ENCODE results near the gene CYB561. TPM values are rescaled to one million over a fixed set of nuclear protein-coding genes. Genes with fewer than 3 reads are reported as not detected.

CYB561 gene
- total RNA-seq, 1 donor from 2014 or later = 34.6 TPM

DNA sequence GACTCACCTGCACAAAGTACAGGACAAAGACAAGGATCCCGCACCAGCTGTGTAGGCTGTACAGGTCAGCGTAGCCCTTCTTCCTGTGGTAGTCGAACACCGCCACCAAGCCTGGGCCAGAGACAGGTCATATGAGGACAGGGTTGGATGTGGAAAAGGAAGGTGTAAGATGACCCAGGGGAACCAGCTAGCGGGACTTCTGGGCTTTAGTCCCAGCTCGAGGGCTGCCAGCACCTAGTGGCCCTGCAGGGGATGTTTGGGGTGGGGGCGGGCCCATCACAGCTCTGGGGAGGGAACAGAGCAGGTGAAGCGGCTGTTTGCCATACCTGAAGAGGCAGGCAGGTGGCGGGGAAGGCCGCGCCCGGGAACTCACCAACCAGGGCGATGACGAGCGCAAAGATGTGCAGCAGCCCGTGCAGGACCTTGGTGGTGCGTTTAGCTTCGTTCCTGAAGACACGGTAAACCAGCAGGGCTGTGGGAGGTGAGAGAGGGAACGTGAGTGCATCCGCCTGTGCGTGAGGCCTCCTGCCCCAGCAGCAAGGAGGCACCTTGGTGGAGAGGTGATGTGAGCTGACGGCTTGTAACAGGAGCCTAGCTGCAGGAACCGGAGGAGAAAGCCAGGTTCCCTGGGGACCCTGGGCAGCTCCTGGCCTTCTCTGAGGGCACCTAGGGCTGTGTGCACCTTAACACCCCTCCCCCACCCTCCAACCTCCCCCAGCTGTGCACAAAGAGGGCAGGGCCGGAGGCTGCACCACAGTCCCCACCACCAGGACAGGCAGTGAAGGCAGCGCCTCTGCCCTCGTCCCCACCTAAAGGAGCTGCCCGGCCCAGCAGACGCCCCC lies 10.2 kb downstream of the CYB561 start:
- DNase-seq (ENCODE audit: low read depth, low spot score) = no peak

DNA sequence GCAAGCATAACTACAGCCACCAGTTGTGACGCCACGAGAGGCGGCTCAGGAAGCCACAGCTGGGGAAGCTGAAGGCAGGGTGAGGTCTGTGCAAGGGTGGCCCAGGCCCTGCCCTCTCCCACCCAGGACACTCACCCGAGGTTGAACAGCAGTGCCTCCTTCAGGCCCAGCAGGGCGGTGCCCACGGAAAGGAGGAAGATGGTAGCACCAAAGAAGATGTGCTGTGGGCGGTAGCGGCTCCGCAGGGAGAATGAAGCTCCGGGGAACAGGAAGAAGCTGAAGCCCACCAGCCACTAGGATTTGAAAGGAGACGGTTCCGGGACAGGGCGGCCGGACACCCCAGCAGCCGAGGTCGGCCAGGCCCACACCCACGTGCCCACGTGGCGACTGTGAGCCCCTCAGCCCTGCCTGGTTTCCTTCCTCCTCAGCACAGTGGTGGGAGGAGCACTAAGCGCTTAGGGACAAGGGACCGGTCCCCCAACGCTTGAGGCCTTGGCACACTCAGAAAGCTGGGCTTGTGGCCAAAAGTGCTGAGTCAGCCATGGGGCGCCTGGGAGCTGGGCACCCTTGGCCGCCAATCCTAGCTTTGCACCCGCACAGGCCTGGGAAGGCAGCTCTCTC lies 11.0 kb downstream of the CYB561 start:
- DNase-seq (ENCODE audit: low read depth, low spot score) = no peak

DNA sequence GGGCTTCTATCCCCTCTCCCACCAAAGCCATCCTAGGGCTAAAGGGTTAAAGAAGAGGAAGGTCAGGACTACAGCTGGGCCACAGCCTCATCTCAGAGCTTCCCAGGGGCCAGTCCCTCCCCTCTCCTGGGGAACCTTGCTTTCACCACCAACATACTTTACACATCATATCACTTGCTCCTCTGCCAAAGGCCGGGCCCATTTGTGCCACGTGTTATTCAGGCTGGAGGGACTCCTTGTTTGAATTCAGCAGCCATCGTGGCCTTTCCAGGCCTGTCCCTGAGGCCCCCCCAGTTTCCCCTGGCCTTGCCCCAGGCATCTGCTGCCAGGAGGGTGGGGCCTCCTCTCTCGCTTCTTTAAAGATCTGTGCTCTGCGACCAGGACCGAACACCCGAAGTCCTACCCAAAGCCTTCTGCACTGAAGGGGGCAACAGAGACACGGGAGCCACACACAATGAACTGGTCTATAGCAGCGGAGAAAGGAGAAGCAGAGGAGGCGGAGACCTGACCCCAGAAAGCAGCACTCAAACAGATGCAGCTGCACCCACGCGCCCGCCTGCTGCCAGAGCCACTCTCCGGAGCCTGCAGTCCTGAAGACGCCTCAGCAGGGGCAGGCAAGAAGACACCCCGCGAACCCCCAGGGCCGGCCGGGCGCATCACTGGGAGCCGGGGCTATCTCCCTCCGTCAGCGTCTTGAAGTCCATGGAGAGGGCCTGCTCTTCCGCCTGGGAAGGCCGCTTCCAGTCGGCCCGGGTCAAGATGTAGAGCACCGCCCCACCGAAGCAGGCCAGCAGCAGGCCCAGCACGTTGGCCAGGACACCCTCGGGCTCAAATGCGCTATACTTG lies 12.1 kb downstream of the CYB561 start:
- DNase-seq (ENCODE audit: low read depth, low spot score) = no peak

DNA sequence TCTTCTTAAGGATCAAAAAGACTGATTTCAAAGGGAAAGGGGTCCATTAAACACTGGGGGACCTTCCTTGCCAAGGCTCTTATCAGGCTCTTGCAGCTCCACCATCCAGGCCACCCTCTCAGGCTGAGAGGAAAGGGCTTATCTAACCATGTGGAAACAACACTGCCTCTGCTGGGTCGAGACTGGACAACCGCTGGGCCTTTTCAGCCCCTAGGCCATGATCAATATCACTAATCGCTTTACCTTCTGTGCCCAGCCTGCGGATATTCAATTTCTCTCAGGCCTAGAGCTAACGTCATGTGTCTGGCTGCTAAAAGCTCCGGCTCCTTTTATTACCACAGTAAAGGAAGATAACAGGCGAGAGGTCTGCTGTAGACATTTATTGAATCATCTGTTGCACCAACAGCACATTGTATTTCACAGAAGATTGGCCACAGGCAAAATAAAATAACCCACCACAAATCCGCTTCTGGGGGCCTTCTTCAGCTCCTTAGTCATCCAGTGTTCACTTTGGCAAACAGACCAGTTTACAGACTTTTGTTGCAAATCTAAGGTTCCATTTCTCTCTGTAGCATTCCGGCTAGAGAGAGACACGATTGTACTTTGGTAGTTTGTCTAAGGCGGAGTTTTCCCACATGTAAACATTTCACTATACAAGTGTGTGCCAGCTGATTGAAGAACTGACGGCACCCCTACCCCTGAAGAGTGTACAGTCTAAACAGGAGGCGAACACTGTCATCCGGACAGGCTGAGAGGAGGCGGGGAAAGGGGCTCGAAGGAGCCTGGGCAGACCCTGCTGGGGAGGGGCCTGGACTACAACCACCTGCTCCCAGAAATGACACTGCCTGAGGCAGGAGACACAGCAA lies 13.9 kb downstream of the CYB561 start:
- DNase-seq (ENCODE audit: low read depth, low spot score) = no peak

DNA sequence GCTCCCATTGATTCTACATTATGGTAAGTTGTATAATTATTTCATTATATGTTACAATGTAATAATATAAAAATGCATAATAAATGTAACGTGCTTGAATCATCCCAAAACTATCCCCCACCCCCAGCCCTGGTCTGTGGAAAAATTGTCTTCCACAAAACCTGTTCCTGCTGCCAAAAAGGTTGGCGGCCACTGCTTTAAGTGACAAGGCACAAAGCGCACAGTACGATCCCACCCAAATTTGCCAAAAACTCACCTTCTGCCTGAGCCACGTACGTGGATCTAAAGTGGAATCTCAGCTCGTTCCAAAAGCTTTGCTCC lies 14.5 kb downstream of the CYB561 start:
- DNase-seq (ENCODE audit: low read depth, low spot score) = no peak

DNA sequence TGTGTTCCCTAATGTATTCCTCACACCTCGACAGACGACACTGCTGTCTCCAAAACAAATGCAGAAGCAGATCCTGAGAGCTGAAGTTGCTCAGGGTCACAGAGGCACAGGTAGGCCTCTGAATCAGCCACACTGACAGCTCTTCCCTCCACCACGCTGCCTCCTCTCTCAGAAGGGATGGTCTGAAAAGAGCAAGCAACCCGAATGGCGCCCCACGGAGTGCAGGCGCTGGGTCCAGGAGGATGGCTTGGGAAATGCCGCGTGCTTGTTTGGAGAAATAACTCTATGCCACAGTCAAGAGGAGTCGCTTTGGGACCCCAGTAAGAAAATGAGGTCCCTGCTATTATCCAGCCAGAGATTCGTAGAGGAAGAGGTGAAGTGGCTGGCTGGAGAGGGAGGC lies 15.9 kb downstream of the CYB561 start:
- no peak for DNase-seq (ENCODE audit: low read depth, low spot score)

DNA sequence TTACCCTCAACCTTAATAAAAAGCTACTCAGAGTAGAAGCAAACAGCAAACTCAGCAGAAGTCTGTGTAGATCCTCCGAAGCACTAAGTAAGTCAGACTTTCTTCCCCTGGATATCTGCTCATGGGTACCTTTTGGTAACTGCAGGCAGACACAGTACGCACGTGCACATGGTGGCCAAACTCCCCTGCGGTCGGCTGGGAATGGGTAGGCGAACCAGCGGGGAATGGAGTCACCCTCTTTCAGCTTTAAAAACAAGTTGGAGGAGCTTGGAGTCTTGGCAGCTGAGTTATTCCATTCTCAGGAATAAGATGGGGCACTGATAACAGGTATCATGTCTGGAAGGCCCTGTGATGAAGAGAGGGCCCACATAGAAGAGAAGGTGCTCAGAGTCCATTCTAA lies 16.3 kb downstream of the CYB561 start:
- DNase-seq (ENCODE audit: low read depth, low spot score) = no peak

DNA sequence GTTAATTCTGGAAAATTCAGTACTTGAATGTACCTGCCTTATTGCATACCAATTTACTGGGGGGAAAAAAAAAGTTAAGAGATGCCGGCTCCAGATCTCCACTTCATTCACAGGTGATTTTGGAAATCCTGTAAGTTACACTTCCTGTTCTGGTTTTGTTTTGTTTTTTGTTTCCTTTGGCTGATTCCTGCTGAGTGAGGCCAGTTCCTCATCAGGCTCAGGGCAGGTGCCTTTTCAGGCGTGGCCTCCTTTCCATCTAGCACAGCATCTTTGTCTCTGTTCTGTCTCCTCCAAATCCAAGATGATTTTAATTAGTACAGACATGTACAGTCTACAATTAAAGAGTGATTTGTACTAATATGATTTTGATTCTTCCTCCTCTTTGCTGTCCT lies 19.2 kb downstream of the CYB561 start:
- DNase-seq (ENCODE audit: low read depth, low spot score) = no peak

DNA sequence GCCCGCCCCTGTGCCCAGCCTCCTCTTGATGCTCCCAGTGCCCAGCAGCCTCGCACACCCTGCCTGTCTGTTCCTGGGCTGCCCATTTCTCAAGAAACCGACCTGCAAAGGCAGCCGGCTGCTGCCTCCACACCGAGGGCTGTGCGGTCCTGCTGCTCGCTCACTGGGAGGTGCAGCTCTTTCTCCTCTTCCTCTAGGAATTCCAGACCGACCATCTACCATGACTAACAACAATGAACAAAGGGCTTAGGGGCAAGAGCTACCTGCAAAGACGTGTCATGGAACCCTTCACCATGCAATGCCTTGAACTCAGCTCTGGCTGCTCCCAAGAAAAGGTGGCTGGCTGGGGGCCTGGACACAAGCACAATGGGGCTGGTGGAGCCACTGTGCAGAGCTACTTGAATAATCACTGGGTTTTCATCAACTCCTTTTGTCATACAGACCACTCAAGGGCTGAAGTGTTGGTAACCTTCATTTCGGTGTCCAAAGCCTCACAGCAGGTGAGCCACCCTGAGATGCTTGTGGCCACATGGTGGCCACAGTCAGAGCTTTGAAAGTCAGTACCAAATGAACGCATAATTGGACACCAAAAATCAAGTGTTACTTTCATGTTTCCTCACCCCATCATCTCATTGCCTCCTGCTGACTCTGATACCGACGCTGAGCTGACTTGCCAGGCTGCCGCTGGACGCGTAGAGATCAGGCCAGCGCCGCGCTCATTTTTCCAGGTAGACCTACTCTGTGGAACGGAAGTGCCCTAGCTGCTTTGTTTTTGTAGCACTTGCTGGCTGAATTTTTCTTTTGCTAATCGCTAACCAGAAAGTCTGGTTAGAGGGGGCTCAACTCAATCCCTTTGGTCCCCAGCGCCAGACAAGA lies 19.8 kb downstream of the CYB561 start:
- no peak for DNase-seq (ENCODE audit: low read depth, low spot score)

DNA sequence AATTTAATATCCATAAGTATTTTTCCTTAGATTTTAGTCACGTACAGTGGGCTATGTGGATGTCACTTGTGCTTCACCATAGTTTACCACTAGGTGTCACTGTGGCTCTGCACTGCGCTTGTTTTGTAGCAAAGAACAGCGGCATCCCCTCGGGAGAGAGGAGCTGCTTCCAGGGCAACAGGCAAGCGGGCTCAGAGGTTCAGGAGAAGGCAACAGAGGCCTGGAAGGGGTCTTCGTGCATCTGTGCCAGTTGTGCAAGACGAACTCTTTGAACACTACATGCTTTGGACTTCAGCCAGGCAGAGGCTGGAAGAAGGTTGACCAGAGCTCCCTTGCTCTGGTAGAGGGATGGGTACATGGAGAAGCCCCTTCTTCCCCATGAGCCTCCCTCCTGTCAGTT lies 20.6 kb downstream of the CYB561 start:
- DNase-seq (ENCODE audit: low read depth, low spot score) = peak; percentile 54

DNA sequence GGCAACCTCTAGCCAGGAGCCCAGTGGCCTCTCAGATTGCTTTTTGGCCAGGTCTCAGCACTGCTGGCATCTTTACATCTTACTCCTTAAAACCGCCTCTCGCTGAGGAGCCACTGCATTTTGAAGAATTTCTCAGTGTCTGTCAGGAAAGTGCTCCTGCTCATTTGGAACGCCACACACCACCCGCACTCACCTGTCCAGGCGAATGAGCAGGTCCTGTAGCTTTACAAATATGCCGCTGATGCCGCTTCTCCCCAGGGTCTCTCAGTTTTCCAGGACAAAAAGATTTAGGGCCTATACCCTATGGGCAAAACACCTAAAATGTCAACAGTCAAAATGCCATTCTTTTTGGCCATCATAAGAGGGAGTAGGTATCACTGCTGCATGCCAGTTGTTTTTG lies 22.1 kb downstream of the CYB561 start:
- no peak for DNase-seq (ENCODE audit: low read depth, low spot score)

DNA sequence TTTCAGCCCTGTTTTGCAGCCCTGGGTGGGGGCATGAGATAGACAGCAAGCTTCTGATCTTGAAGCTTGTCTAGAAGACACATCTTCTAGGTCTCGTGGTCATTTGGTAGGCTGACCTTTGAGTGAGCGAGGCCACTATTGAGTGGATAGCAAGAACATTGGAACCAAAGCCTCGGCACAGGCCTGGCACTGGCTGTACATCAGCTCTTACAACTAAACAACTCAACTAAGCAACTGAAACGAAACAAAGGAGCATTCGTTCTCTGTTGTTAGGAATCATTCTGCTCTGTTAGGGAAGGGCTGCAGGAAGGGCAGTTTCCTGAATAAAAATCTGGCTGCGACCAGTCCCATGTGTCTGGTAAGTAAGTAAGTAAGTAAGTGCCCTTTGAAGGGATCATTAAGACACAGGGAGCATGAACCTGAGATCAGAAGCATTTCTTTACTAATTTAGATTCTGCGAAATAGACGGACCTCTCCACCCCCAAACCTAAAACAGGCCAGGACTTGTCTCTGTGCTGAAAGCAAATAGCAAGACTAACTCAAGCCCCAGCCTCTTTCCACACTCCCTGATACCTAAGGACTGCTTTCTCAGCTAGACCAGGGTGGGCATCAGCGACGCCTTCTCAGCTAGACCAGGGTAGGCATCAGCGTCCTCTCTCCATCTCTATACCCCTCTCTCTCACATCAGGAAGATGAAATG lies 22.7 kb downstream of the CYB561 start:
- DNase-seq (ENCODE audit: low read depth, low spot score) = peak; percentile 49

DNA sequence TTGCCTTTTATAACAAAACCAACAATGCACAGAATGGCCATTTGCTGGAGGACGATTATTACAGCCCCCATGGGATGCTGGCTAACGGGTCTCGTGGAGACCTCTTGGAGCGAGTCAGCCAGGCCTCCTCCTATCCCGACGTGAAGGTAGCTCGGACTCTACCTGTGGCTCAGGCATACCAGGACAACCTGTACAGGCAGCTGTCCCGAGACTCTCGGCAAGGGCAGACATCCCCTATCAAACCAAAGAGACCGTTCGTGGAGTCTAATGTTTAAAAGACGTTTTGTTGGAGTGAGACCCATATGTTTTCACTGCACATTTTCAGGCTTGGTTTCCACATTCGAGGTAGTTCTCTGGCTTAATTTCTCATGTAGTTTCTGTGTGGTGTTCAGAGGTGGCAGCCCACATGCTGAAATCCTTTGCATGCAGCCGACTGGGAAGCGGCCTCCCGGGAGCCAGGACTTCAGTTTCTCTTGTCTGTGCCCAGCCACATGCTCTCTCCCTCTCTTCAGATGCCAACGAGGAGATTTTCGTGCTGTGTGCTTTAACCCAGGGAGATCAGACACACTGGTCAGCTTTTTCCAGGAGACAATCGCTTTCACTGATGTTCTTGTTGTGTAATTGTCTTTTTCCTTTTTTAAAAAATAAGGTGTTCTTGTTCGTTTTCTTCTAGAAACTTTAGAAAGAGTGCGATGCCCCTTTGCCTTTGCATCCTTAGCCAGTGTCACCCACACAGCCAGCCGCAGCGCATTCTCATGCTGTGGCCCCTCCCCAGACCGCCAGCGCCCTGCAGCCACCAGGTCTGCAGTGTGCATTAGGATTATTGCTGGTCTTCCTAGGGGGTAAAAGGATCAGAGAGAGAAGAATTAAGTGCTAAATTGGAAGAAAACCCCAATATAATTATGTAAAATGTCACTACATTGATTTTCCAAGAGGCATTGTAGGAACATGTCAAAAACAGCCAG lies 24.1 kb downstream of the CYB561 start:
- no peak for DNase-seq (ENCODE audit: low read depth, low spot score)

DNA sequence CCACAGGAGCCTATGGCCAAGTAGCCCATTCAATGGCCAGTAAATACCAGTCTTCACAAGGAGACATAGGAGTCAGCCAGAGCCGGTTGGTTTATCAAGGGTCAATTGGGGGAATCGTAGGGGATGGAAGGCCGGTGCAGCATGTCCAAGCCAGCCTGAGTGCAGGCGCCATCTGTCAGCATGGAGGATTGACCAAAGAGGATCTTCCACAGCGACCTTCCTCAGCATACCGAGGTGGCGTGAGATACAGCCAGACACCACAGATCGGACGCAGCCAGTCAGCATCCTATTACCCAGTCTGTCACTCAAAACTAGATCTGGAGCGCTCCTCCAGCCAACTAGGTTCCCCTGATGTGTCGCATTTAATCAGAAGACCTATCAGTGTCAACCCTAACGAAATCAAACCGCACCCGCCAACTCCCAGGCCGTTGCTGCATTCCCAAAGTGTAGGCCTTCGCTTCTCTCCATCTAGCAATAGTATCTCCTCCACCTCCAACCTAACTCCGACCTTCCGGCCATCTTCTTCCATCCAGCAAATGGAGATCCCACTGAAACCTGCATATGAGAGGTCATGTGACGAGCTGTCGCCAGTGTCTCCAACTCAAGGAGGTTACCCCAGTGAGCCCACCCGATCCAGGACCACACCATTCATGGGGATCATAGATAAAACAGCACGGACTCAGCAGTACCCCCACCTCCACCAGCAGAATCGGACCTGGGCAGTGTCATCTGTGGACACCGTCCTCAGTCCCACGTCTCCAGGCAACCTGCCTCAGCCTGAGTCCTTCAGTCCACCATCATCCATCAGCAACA lies 25.0 kb downstream of the CYB561 start:
- no peak for DNase-seq (ENCODE audit: low read depth, low spot score)

DNA sequence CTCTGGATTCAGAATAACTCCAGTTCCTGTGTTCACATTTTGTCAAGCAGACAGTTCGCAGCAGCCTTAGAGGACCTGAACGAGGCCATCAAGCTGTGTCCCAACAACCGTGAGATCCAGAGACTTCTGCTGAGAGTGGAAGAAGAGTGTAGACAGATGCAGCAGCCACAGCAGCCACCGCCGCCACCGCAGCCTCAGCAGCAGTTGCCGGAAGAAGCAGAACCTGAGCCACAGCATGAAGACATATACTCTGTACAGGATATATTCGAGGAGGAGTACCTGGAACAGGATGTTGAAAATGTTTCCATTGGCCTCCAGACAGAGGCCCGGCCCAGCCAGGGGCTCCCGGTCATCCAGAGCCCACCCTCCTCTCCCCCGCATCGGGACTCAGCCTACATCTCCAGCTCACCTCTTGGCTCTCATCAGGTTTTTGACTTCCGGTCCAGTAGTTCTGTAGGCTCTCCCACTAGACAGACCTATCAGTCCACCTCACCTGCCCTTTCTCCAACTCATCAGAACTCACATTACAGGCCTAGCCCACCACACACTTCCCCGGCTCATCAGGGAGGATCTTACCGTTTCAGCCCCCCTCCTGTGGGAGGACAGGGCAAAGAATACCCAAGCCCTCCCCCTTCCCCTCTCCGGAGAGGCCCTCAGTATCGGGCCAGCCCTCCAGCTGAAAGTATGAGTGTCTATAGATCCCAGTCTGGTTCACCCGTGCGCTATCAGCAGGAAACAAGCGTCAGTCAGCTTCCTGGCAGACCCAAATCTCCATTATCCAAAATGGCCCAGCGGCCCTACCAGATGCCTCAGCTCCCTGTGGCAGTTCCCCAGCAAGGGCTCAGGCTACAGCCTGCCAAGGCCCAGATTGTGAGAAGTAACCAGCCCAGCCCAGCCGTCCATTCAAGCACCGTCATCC lies 25.9 kb downstream of the CYB561 start:
- peak; percentile 95 for DNase-seq (ENCODE audit: low read depth, low spot score)

DNA sequence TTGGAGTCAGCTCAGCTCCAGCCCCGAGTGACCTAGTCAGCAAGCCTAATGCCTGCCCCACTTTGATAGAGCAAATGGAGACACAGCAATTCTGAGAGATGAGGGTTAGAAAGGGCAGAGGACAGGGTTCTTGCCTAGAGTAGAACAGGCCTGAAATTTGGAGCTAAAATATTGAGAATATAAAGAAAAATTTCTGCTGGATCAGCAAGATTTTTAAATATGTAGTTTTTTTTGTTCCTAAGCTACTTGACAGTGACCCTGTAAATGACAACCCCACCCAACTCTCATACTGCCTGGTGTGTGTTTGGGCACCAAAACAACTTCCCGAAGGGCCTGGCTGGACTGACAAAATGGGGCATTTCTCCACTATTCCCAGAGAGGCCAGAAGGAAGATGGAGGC lies 26.7 kb downstream of the CYB561 start:
- no peak for DNase-seq (ENCODE audit: low read depth, low spot score)

DNA sequence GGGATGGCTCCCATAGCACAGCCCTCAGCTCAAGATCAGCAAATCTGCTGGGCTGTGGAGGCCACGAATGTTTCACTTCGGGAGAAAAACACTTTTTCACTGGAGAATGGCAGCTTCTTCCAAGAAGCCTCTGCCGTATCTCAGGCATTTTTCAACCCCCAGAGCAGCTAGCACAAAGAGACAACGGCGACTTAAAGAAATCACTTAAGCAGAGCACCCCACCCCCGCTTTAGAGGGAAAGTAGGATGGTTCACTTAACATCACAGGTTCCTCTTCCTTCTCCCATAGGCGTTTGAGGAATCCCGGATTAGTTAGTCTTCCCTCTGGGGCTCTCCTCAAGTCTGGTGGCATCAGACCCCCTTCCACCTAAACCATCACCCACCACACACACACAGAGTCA lies 27.6 kb downstream of the CYB561 start:
- no peak for DNase-seq (ENCODE audit: low read depth, low spot score)
